MM.1S (cell line): Measurements from ENCODE around the gene CALML5.

Source experiments
- DNase-seq: peaks from one replicate; pipeline ENCODE4 v3.0.0-alpha.2; 2015
- H2AFZ ChIP-seq: fragments of 300-600 bp; sonication (generic); 2 replicates; pipeline ENCODE4 v1.6.0; 2016; ENCODE audit warnings: antibody characterized with exemption, low read length
- H3F3A ChIP-seq: fragments of 300-600 bp; sonication (generic); 2 replicates; pipeline ENCODE4 v1.6.1; 2016; ENCODE audit warnings: mild to moderate bottlenecking, antibody characterized with exemption, low read length, moderate library complexity, mixed read lengths; ENCODE audit not compliant: insufficient read depth
- H3K27ac ChIP-seq: fragments of 300-600 bp; sonication (generic); 2 replicates; pipeline ENCODE4 v1.5.1; 2016; ENCODE audit warnings: mild to moderate bottlenecking, low read length
- H3K27me3 ChIP-seq: fragments of 300-600 bp; sonication (generic); replicated peaks from 2 replicates; pipeline ENCODE4 v1.6.0; 2016; ENCODE audit warnings: low read length; ENCODE audit not compliant: insufficient read depth
- H3K36me3 ChIP-seq: fragments of 300-600 bp; sonication (generic); replicated peaks from 2 replicates; pipeline ENCODE4 v1.6.1; 2016; ENCODE audit warnings: mild to moderate bottlenecking, low read length, mixed read lengths; ENCODE audit not compliant: insufficient read depth
- H3K4me1 ChIP-seq: fragments of 300-600 bp; sonication (generic); 2 replicates; pipeline ENCODE4 v1.6.1; 2016; ENCODE audit warnings: low read length, mixed read lengths
- H3K4me2 ChIP-seq: fragments of 300-600 bp; sonication (generic); 2 replicates; pipeline ENCODE4 v1.6.0; 2016; ENCODE audit warnings: low read depth, low read length
- H3K4me3 ChIP-seq: fragments of 300-600 bp; sonication (generic); 2 replicates; pipeline ENCODE4 v1.5.1; 2016; ENCODE audit warnings: low read length, mixed read lengths
- H3K79me2 ChIP-seq: fragments of 300-600 bp; sonication (generic); 2 replicates; pipeline ENCODE4 v1.6.1; 2016; ENCODE audit warnings: mixed run types, low read length, mixed read lengths
- H3K9ac ChIP-seq: fragments of 300-600 bp; sonication (generic); 2 replicates; pipeline ENCODE4 v1.6.1; 2016; ENCODE audit warnings: low read length, mixed read lengths
- H3K9me2 ChIP-seq: fragments of 300-600 bp; sonication (generic); replicated peaks from 2 replicates; pipeline ENCODE4 v1.6.1; 2016; ENCODE audit warnings: mild to moderate bottlenecking, low read length, mixed read lengths; ENCODE audit not compliant: insufficient read depth
- H3K9me3 ChIP-seq: fragments of 300-600 bp; sonication (generic); replicated peaks from 2 replicates; pipeline ENCODE4 v1.6.1; 2016; ENCODE audit warnings: mild to moderate bottlenecking, low read length, mixed read lengths; ENCODE audit not compliant: insufficient read depth
- H4K20me1 ChIP-seq: fragments of 300-600 bp; sonication (generic); 2 replicates; pipeline ENCODE4 v1.6.1; 2016; ENCODE audit warnings: mild to moderate bottlenecking, low read length, moderate library complexity, mixed read lengths; ENCODE audit not compliant: insufficient read depth
- EZH2 ChIP-seq: fragments of 300-600 bp; sonication (generic); optimal IDR thresholded peaks from 2 replicates; pipeline ENCODE3; 2017; ENCODE audit warnings: low read depth, mild to moderate bottlenecking, antibody characterized with exemption, low read length, mixed read lengths
- EZH2phosphoT487 ChIP-seq: fragments of 300-600 bp; sonication (generic); IDR thresholded peaks from 2 replicates; pipeline ENCODE4 v1.6.1; 2018; ENCODE audit warnings: antibody characterized with exemption, low read length
- TF ChIP-seq, protein P1 (sequence below): fragments of 300-600 bp; sonication (generic); IDR thresholded peaks from 2 replicates; pipeline ENCODE4 v1.5.1; 2016; ENCODE audit warnings: antibody characterized with exemption, low read length, mixed read lengths

The CALML5 gene

GRCh38 chr10:5530846-5531557 lies 31.6 kb upstream of the CALML5 start:
- Histone ChIP-seq H3K9me2 (no peaks in the 10 kb centered on the region), H3K4me1 (no peaks in the 10 kb centered on the region), H3K27ac (no peak overlapping the region), H3K79me2 (no peaks in the 10 kb centered on the region), H3K4me2 (no peak overlapping the region), H2AFZ (no peak overlapping the region), H4K20me1 (no peaks in the 10 kb centered on the region), H3K27me3 (no peaks in the 10 kb centered on the region), H3K4me3 (no peak overlapping the region), H3F3A (no peaks in the 10 kb centered on the region), H3K9ac (no peak overlapping the region), H3K9me3 (no peaks in the 10 kb centered on the region), H3K36me3 (no peaks in the 10 kb centered on the region)
- no peak for TF ChIP-seq EZH2
- TF ChIP-seq EZH2phosphoT487, result no peak
- TF ChIP-seq, protein P1, sequence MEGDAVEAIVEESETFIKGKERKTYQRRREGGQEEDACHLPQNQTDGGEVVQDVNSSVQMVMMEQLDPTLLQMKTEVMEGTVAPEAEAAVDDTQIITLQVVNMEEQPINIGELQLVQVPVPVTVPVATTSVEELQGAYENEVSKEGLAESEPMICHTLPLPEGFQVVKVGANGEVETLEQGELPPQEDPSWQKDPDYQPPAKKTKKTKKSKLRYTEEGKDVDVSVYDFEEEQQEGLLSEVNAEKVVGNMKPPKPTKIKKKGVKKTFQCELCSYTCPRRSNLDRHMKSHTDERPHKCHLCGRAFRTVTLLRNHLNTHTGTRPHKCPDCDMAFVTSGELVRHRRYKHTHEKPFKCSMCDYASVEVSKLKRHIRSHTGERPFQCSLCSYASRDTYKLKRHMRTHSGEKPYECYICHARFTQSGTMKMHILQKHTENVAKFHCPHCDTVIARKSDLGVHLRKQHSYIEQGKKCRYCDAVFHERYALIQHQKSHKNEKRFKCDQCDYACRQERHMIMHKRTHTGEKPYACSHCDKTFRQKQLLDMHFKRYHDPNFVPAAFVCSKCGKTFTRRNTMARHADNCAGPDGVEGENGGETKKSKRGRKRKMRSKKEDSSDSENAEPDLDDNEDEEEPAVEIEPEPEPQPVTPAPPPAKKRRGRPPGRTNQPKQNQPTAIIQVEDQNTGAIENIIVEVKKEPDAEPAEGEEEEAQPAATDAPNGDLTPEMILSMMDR, result no peak
- DNase-seq, result no peak

DNA sequence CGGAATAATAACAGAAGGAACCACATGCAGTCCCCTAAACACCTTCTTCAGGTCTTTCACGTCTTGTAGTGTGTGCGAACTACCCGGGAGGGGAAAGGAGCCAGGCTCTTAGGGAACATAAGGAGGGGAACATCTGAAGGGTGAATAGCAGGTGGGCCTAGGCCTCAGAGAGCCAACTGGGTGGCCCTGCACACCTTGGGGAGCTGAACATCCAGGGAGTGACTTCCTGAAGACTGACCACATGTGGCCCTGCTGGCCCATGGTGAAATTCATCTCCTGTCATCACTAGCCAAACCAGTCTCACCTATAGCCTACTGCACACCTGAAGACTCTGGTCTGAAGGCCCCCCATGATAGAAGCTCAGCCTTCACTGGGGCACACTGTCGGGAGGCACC lies 31.0 kb upstream of the CALML5 start:
- H3K4me1 ChIP-seq, result no peaks in the 10 kb centered on the region
- no peak overlapping the region for H2AFZ ChIP-seq
- no peaks in the 10 kb centered on the region for H3K27me3 ChIP-seq
- no peak overlapping the region for H3K27ac ChIP-seq
- H3F3A ChIP-seq, result no peaks in the 10 kb centered on the region
- H3K4me2 ChIP-seq, result no peak overlapping the region
- no peak overlapping the region for H3K4me3 ChIP-seq
- TF ChIP-seq, protein P1, result no peak
- no peak for TF ChIP-seq EZH2phosphoT487
- TF ChIP-seq EZH2, result no peak
- no peak overlapping the region for H3K9ac ChIP-seq
- H3K9me2 ChIP-seq, result no peaks in the 10 kb centered on the region
- no peaks in the 10 kb centered on the region for H3K36me3 ChIP-seq
- no peaks in the 10 kb centered on the region for H4K20me1 ChIP-seq
- H3K9me3 ChIP-seq, result no peaks in the 10 kb centered on the region
- H3K79me2 ChIP-seq, result no peaks in the 10 kb centered on the region
- DNase-seq, result no peak

DNA sequence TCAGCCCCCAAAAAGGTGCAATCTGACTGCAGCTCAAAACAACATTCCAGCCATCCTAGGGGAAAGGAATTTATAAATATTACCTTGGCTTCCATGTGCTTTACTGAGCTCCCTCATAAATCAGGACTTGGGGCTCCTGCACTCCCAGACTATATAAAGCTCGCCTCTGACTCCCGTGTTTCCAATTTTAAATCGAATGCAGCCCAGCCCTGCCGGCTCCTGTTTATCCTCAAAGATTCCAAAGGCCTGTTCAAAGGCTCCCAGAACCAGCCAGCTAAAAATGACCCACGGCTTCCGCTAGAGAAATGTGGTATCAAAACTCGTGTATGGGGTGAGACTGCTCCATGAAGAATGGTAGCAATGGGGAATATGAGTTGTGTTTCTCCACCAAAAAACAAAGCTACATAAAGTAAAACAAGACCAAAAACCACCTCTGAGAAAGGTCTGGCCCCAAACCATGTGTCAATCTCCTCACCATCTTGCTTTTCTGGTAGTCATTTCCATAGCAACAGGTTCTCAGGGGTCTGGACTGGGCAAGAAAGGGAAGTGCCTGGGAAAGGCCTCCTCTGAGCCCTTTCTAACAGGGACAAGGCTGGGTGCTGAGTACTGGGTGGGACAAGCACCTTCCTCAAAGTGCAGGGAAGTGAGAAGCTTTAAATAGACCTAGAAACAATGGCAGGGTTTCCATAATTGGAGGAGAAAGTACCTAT lies 30.5 kb upstream of the CALML5 start:
- no peaks in the 10 kb centered on the region for H3K9me3 ChIP-seq

More for the DNA sequence above, 30.5 kb upstream of the CALML5 start:
- Histone ChIP-seq H3K4me1 (no peaks in the 10 kb centered on the region), H3K9me2 (no peaks in the 10 kb centered on the region), H3K79me2 (no peaks in the 10 kb centered on the region), H2AFZ (no peak overlapping the region), H3K27ac (no peak overlapping the region), H3K4me2 (no peak overlapping the region), H3K36me3 (no peaks in the 10 kb centered on the region), H3K27me3 (no peaks in the 10 kb centered on the region), H3K4me3 (no peak overlapping the region), H3F3A (no peaks in the 10 kb centered on the region), H3K9ac (no peak overlapping the region), H4K20me1 (no peaks in the 10 kb centered on the region)
- TF ChIP-seq EZH2, result no peak
- TF ChIP-seq, protein P1, result no peak
- no peak for TF ChIP-seq EZH2phosphoT487
- no peak for DNase-seq
